ENCODE results near the gene ZNF132.

Gene ZNF132

GRCh38 chr19:58394821-58395219 lies 45.1 kb downstream of the ZNF132 start:
- H3K9me3 ChIP-seq (ENCODE audit: control insufficient read depth, low read length): no peaks in the 10 kb centered on the region
- no peak overlapping the region for H2BK120ac ChIP-seq (ENCODE audit: low read depth, low read length)
- H3K4me1 ChIP-seq (ENCODE audit: control insufficient read depth, insufficient read depth, low read depth, low read length): peaks cover 14% of the 10 kb centered on the region
- peak overlapping the region in 1 of 2 experiments; percentile 17 for H2BK12ac ChIP-seq (ENCODE audit: low read length in 2 of 2)
- no peak overlapping the region for H2BK5ac ChIP-seq (ENCODE audit: low read depth, low read length, poor library complexity, severe bottlenecking)
- peaks cover 0 to 8% of the 10 kb centered on the region in 2 experiments for H3K27me3 ChIP-seq (ENCODE audit: control insufficient read depth in 1 of 2, insufficient read depth in 1 of 2, low read length in 2 of 2)
- no peak overlapping the region for H3K23ac ChIP-seq (ENCODE audit: low read length in 2 of 2)
- H3K79me1 ChIP-seq (replicated peaks; ENCODE audit: low read length, poor library complexity, severe bottlenecking): peaks cover 10% of the 10 kb centered on the region
- no peak overlapping the region for H3K18ac ChIP-seq (ENCODE audit: low read depth in 1 of 2, low read length in 2 of 2)
- no peak overlapping the region for H3K4me3 ChIP-seq (ENCODE audit: insufficient read depth in 1 of 2, low read depth in 1 of 2, low read length in 2 of 2)
- H3K4me2 ChIP-seq (ENCODE audit: low read length, poor library complexity, severe bottlenecking): no peak overlapping the region
- H3K14ac ChIP-seq (ENCODE audit: low read length in 2 of 2): no peak overlapping the region
- no peak overlapping the region for H2AK5ac ChIP-seq (ENCODE audit: low read length, severe bottlenecking)
- H2AFZ ChIP-seq (ENCODE audit: low read depth, low read length): no peak overlapping the region
- H2BK15ac ChIP-seq (ENCODE audit: low read depth, poor library complexity, severe bottlenecking): no peak overlapping the region
- DNase-seq: no peak
- peaks cover 49 to 65% of the 10 kb centered on the region in 2 experiments for H3K36me3 ChIP-seq (ENCODE audit: control insufficient read depth in 1 of 2, insufficient read depth in 2 of 2, low read depth in 1 of 2, low read length in 2 of 2)
- no peak overlapping the region for H3K9ac ChIP-seq (ENCODE audit: low read length)
- H3K27ac ChIP-seq (ENCODE audit: low read length, poor library complexity, severe bottlenecking): no peak overlapping the region
- H4K8ac ChIP-seq (ENCODE audit: low read length): no peak overlapping the region
- no peak overlapping the region for H3K4ac ChIP-seq (ENCODE audit: low read depth in 1 of 2, low read length in 2 of 2)
- 100% methylated on average over 2 of the region's 3 CpGs for WGBS
- no peak overlapping the region for H4K91ac ChIP-seq (ENCODE audit: low read length)

GRCh38 chr19:58393725-58394033 lies 46.3 kb downstream of the ZNF132 start:
- Histone ChIP-seq H2AFZ (ENCODE audit: low read depth, low read length) (no peak overlapping the region), H3K18ac (ENCODE audit: low read depth in 1 of 2, low read length in 2 of 2) (no peak overlapping the region), H3K14ac (ENCODE audit: low read length in 2 of 2) (no peak overlapping the region), H3K9me3 (ENCODE audit: control insufficient read depth, low read length) (no peaks in the 10 kb centered on the region), H3K23ac (ENCODE audit: low read length in 2 of 2) (no peak overlapping the region), H3K36me3 (ENCODE audit: control insufficient read depth in 1 of 2, insufficient read depth in 2 of 2, low read depth in 1 of 2, low read length in 2 of 2) (peaks cover 58 to 67% of the 10 kb centered on the region in 2 experiments), H2BK15ac (ENCODE audit: low read depth, poor library complexity, severe bottlenecking) (no peak overlapping the region), H2BK120ac (ENCODE audit: low read depth, low read length) (no peak overlapping the region), H3K9ac (ENCODE audit: low read length) (no peak overlapping the region), H3K4me1 (ENCODE audit: control insufficient read depth, insufficient read depth, low read depth, low read length) (peaks cover 14% of the 10 kb centered on the region), H3K4me3 (ENCODE audit: insufficient read depth in 1 of 2, low read depth in 1 of 2, low read length in 2 of 2) (no peak overlapping the region), H3K27ac (ENCODE audit: low read length, poor library complexity, severe bottlenecking) (no peak overlapping the region), H3K27me3 (ENCODE audit: control insufficient read depth in 1 of 2, insufficient read depth in 1 of 2, low read length in 2 of 2) (peaks cover 0 to 8% of the 10 kb centered on the region in 2 experiments), H2BK5ac (ENCODE audit: low read depth, low read length, poor library complexity, severe bottlenecking) (no peak overlapping the region), H4K8ac (ENCODE audit: low read length) (no peak overlapping the region), H3K4me2 (ENCODE audit: low read length, poor library complexity, severe bottlenecking) (no peak overlapping the region), H2AK5ac (ENCODE audit: low read length, severe bottlenecking) (no peak overlapping the region), H3K4ac (ENCODE audit: low read depth in 1 of 2, low read length in 2 of 2) (no peak overlapping the region), H4K91ac (ENCODE audit: low read length) (no peak overlapping the region), H2BK12ac (ENCODE audit: low read length in 2 of 2) (no peak overlapping the region), H3K79me1 (replicated peaks; ENCODE audit: low read length, poor library complexity, severe bottlenecking) (peaks cover 10% of the 10 kb centered on the region)
- no peak for DNase-seq
- WGBS: 98% methylated on average over 4 of the region's 4 CpGs

DNA sequence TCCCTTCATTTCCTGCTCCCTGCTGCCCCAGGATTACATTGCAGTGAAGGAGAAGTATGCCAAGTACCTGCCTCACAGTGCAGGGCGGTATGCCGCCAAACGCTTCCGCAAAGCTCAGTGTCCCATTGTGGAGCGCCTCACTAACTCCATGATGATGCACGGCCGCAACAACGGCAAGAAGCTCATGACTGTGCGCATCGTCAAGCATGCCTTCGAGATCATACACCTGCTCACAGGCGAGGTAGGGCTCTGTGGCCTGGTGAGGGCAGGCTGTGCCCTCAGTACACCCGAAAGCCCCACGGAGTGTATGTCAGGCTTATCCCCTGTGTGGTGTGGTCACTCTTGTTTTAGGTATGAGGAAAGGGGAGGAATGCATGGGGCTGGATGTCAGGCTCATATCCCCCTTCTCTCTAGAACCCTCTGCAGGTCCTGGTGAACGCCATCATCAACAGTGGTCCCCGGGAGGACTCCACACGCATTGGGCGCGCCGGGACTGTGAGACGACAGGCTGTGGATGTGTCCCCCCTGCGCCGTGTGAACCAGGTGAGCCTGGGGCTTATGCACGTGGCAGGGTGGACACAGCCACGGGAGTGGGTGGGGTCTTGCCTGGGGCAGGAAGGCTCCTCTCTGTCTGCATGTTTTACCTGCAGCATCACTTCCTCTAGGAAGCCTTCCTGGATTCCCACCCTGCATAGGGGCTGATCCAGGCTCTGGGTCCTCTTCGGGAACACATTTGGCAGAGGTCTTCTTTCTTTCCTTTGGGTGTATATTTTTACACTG lies 46.8 kb downstream of the ZNF132 start:
- H4K8ac ChIP-seq (ENCODE audit: low read length): no peak overlapping the region
- no peak overlapping the region for H3K4me2 ChIP-seq (ENCODE audit: low read length, poor library complexity, severe bottlenecking)
- H3K4me3 ChIP-seq (ENCODE audit: insufficient read depth in 1 of 2, low read depth in 1 of 2, low read length in 2 of 2): no peak overlapping the region
- H4K91ac ChIP-seq (ENCODE audit: low read length): no peak overlapping the region
- H3K14ac ChIP-seq (ENCODE audit: low read length in 2 of 2): no peak overlapping the region
- H3K27me3 ChIP-seq (ENCODE audit: control insufficient read depth in 1 of 2, insufficient read depth in 1 of 2, low read length in 2 of 2): peaks cover 0 to 8% of the 10 kb centered on the region in 2 experiments
- H3K23ac ChIP-seq (ENCODE audit: low read length in 2 of 2): no peak overlapping the region
- H3K9ac ChIP-seq (ENCODE audit: low read length): no peak overlapping the region
- H3K4ac ChIP-seq (ENCODE audit: low read depth in 1 of 2, low read length in 2 of 2): no peak overlapping the region
- no peak overlapping the region for H2BK120ac ChIP-seq (ENCODE audit: low read depth, low read length)
- H3K18ac ChIP-seq (ENCODE audit: low read depth in 1 of 2, low read length in 2 of 2): no peak overlapping the region
- H3K4me1 ChIP-seq (ENCODE audit: control insufficient read depth, insufficient read depth, low read depth, low read length): peaks cover 14% of the 10 kb centered on the region
- DNase-seq: no peak
- no peak overlapping the region for H2BK15ac ChIP-seq (ENCODE audit: low read depth, poor library complexity, severe bottlenecking)
- H3K36me3 ChIP-seq (ENCODE audit: control insufficient read depth in 1 of 2, insufficient read depth in 2 of 2, low read depth in 1 of 2, low read length in 2 of 2): peaks cover 62 to 64% of the 10 kb centered on the region in 2 experiments
- no peak overlapping the region for H2BK12ac ChIP-seq (ENCODE audit: low read length in 2 of 2)
- no peak overlapping the region for H2AFZ ChIP-seq (ENCODE audit: low read depth, low read length)
- no peak overlapping the region for H2BK5ac ChIP-seq (ENCODE audit: low read depth, low read length, poor library complexity, severe bottlenecking)
- no peak overlapping the region for H2AK5ac ChIP-seq (ENCODE audit: low read length, severe bottlenecking)
- no peaks in the 10 kb centered on the region for H3K9me3 ChIP-seq (ENCODE audit: control insufficient read depth, low read length)
- no peak overlapping the region for H3K27ac ChIP-seq (ENCODE audit: low read length, poor library complexity, severe bottlenecking)
- WGBS: 93% methylated on average over 26 of the region's 26 CpGs
- H3K79me1 ChIP-seq (replicated peaks; ENCODE audit: low read length, poor library complexity, severe bottlenecking): peaks cover 10% of the 10 kb centered on the region

DNA sequence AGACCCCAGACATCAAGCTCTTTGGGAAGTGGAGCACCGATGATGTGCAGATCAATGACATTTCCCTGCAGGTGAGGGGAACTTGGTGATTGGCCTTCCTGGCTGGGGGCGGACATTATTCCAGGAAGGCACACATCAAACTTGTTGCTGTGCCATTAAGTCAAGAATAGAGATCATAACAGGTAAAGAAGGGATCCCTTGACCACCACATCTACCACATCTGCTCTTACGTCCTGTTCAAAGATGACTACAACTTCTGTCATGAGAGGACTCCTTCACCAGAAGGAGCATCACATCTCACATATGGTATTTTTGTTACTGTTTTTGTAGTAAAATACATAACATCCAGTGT lies 51.8 kb downstream of the ZNF132 start:
- Histone ChIP-seq H3K4me2 (ENCODE audit: low read length, poor library complexity, severe bottlenecking) (peak overlapping the region; percentile 71), H3K4me3 (ENCODE audit: insufficient read depth in 1 of 2, low read depth in 1 of 2, low read length in 2 of 2) (peak overlapping the region; percentile 67 to 99), H2BK120ac (ENCODE audit: low read depth, low read length) (no peak overlapping the region), H3K27ac (ENCODE audit: low read length, poor library complexity, severe bottlenecking) (no peak overlapping the region), H3K9me3 (ENCODE audit: control insufficient read depth, low read length) (no peaks in the 10 kb centered on the region), H3K18ac (ENCODE audit: low read depth in 1 of 2, low read length in 2 of 2) (no peak overlapping the region), H3K79me1 (replicated peaks; ENCODE audit: low read length, poor library complexity, severe bottlenecking) (peaks cover 15% of the 10 kb centered on the region), H3K9ac (ENCODE audit: low read length) (peak overlapping the region; percentile 97), H3K14ac (ENCODE audit: low read length in 2 of 2) (no peak overlapping the region), H3K36me3 (ENCODE audit: control insufficient read depth in 1 of 2, insufficient read depth in 2 of 2, low read depth in 1 of 2, low read length in 2 of 2) (peaks cover 26 to 42% of the 10 kb centered on the region in 2 experiments), H2BK12ac (ENCODE audit: low read length in 2 of 2) (no peak overlapping the region), H4K91ac (ENCODE audit: low read length) (no peak overlapping the region), H4K8ac (ENCODE audit: low read length) (no peak overlapping the region), H2AK5ac (ENCODE audit: low read length, severe bottlenecking) (no peak overlapping the region), H3K23ac (ENCODE audit: low read length in 2 of 2) (peak overlapping the region in 1 of 2 experiments; percentile 23), H2AFZ (ENCODE audit: low read depth, low read length) (no peak overlapping the region), H2BK5ac (ENCODE audit: low read depth, low read length, poor library complexity, severe bottlenecking) (no peak overlapping the region), H3K4me1 (ENCODE audit: control insufficient read depth, insufficient read depth, low read depth, low read length) (peaks cover 25% of the 10 kb centered on the region), H2BK15ac (ENCODE audit: low read depth, poor library complexity, severe bottlenecking) (no peak overlapping the region), H3K4ac (ENCODE audit: low read depth in 1 of 2, low read length in 2 of 2) (no peak overlapping the region), H3K27me3 (ENCODE audit: control insufficient read depth in 1 of 2, insufficient read depth in 1 of 2, low read length in 2 of 2) (no peaks in the 10 kb centered on the region)
- 90% methylated on average over 3 of the region's 3 CpGs for WGBS
- DNase-seq: no peak

All from mesenchymal stem cell (in vitro differentiated cells and primary cell).